HepG2 (cell line): ENCODE data around the gene PAN2. TPM values are rescaled to one million over a fixed set of nuclear protein-coding genes. Genes with fewer than 3 reads are reported as not detected.

Source experiments
- KDM3A ChIP-seq: IDR thresholded peaks from 2 replicates; pipeline ENCODE4 v1.6.1; 2018; ENCODE audit warnings: low read depth, missing compliant biosample characterization
- MZF1 ChIP-seq: sonication (generic); formaldehyde crosslinking; IDR thresholded peaks from 2 replicates; pipeline ENCODE4 v1.8.1; 2023; ENCODE audit warnings: mild to moderate bottlenecking, missing genetic modification reagents, borderline replicate concordance
- RAD51 ChIP-seq: fragments of 450-650 bp; IDR thresholded peaks from 2 replicates; pipeline ENCODE4 v1.6.1; 2016; ENCODE audit warnings: borderline replicate concordance
- SAP130 ChIP-seq: IDR thresholded peaks from 2 replicates; pipeline ENCODE4 v1.6.1; 2016; ENCODE audit warnings: low read depth
- SOX6 ChIP-seq, 2 experiments: fragments of 450-650 bp in 1 of 2; sonication (generic) in 1 of 2; formaldehyde crosslinking in 1 of 2; IDR thresholded peaks; 2 replicates each; pipeline versions ENCODE4 v1.4.0 to v1.6.1; 2017 to 2020; ENCODE audit warnings: antibody characterized with exemption in 1 of 2, mild to moderate bottlenecking in 1 of 2, missing genetic modification reagents in 1 of 2
- SYNCRIP ChIP-seq: fragments of 200-400 bp; formaldehyde crosslinking; IDR thresholded peaks from 2 replicates; pipeline ENCODE4 v1.6.1; 2018; ENCODE audit warnings: mild to moderate bottlenecking, low read depth, low read length; ENCODE audit not compliant: insufficient read depth
- ZNF10 ChIP-seq: sonication (generic); formaldehyde crosslinking; IDR thresholded peaks from 2 replicates; pipeline ENCODE4 v1.4.0; 2020; ENCODE audit warnings: mild to moderate bottlenecking, low read depth, missing genetic modification reagents, borderline replicate concordance
- ZNF570 ChIP-seq: sonication (generic); formaldehyde crosslinking; IDR thresholded peaks from 2 replicates; pipeline ENCODE4 v1.4.0; 2020; ENCODE audit warnings: mild to moderate bottlenecking, missing genetic modification reagents, borderline replicate concordance
- polyA plus RNA-seq, 8 experiments: library from polyadenylated mRNA; depleted of rRNA in 3 of 8; stranded (reverse) in 7 of 8; unstranded in 1 of 8; fragments of >200 nt; fragmentation: Illumina TruSeq in 4 of 8; extraction: Trizol in 4 of 8; gene quantifications; 2 replicates each; pipeline versions ENCODE4 v1.2.1 to v1.2.3, GENCODE V29; 2011 to 2016; ENCODE audit warnings: low read depth in 4 of 8, missing spikeins in 1 of 8, mixed read lengths in 1 of 8; ENCODE audit not compliant: insufficient read depth in 1 of 8
- total RNA-seq, 5 experiments: library from RNA; depleted of rRNA; stranded (reverse); fragments of >200 nt; fragmentation: Illumina TruSeq; extraction: Trizol; gene quantifications; 2 replicates each; pipeline ENCODE4 v1.2.3, GENCODE V29; 2016; ENCODE audit warnings: low read depth in 1 of 5
- TF ChIP-seq, protein P1 (sequence below): IDR thresholded peaks from 2 replicates; pipeline ENCODE4 v1.6.1; 2016; ENCODE audit warnings: missing compliant biosample characterization, missing genetic modification reagents, borderline replicate concordance
- TF ChIP-seq, protein P2 (sequence below): sonication (generic); formaldehyde crosslinking; IDR thresholded peaks from 2 replicates; pipeline ENCODE4 v1.4.0; 2020; ENCODE audit warnings: missing genetic modification reagents, mild to moderate bottlenecking, borderline replicate concordance
- TF ChIP-seq, protein P3 (sequence below): sonication (generic); formaldehyde crosslinking; IDR thresholded peaks from 2 replicates; pipeline ENCODE4 v1.5.0; 2020; ENCODE audit warnings: mild to moderate bottlenecking, missing genetic modification reagents
- TF ChIP-seq, protein P4 (sequence below): sonication (generic); formaldehyde crosslinking; conservative IDR thresholded peaks from 2 replicates; pipeline ENCODE4 v1.4.0; 2020; ENCODE audit warnings: missing genetic modification reagents
- TF ChIP-seq, protein P5 (sequence below): sonication (generic); formaldehyde crosslinking; IDR thresholded peaks from 2 replicates; pipeline ENCODE4 v1.5.0; 2020; ENCODE audit warnings: missing genetic modification reagents
- TF ChIP-seq, protein P6 (sequence below): sonication (generic); formaldehyde crosslinking; conservative IDR thresholded peaks from 2 replicates; pipeline ENCODE4 v1.4.0; 2020; ENCODE audit warnings: mild to moderate bottlenecking, missing genetic modification reagents, moderate library complexity

PAN2 gene
- total and polyA plus RNA-seq, 2 of the 13 experiments (the other 11 are each of a cell fraction or from before 2014, with no cell fraction given) = 27.2 to 61.1 TPM

DNA sequence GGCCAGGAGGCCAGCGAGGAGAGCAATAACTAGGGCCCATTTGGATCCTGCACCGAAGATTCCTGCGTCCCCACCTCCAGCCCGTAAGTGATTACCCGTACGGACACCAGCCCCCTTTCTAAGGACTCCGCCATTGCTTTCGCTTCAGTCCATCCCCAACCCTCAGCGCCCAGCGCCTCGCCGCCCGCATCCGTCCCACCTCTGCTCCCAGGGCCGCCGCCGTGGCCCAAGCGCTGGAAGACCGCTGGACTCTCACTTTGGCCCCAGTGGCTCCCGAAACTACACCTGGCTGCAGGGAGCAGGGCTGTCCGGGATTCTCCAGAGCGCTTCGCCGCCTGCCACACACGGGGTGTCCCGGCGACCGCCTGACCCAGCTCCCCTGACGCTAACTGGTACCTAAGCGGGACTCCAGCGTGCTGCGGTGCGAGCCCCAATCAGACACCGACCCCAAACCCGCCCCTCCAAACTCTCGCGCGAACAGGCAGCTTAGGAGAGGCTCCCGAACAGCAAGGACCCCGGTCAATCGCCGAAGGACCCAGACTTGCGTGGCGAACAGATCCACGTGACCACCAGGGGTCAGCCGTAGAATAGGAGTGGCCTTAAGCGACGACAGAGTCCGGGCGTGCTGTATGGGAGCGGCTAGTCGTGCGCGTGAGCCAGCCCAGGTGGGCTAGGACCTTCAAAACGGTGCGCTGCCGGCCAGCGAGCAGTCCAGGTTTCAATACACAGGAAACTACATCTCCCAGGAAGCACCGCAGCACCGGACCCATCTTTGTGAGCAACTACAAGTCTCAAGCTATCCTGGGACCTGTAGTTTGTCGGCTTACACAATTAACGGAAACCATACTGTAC lies 18.0 kb downstream of the PAN2 start, which contains the start of gene CNPY2 (continued):
- TF ChIP-seq SYNCRIP = no peak
- TF ChIP-seq, protein P1, sequence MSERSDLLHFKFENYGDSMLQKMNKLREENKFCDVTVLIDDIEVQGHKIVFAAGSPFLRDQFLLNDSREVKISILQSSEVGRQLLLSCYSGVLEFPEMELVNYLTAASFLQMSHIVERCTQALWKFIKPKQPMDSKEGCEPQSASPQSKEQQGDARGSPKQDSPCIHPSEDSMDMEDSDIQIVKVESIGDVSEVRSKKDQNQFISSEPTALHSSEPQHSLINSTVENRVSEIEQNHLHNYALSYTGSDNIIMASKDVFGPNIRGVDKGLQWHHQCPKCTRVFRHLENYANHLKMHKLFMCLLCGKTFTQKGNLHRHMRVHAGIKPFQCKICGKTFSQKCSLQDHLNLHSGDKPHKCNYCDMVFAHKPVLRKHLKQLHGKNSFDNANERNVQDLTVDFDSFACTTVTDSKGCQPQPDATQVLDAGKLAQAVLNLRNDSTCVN (CRISPR knock-in tag) = peak; percentile 17; the same call in 1 of the 2 replicates
- TF ChIP-seq RAD51 = peak; percentile 78
- TF ChIP-seq SAP130 = peak; percentile 93
- TF ChIP-seq ZNF10 (CRISPR knock-in tag) = no peak
- TF ChIP-seq, protein P2, sequence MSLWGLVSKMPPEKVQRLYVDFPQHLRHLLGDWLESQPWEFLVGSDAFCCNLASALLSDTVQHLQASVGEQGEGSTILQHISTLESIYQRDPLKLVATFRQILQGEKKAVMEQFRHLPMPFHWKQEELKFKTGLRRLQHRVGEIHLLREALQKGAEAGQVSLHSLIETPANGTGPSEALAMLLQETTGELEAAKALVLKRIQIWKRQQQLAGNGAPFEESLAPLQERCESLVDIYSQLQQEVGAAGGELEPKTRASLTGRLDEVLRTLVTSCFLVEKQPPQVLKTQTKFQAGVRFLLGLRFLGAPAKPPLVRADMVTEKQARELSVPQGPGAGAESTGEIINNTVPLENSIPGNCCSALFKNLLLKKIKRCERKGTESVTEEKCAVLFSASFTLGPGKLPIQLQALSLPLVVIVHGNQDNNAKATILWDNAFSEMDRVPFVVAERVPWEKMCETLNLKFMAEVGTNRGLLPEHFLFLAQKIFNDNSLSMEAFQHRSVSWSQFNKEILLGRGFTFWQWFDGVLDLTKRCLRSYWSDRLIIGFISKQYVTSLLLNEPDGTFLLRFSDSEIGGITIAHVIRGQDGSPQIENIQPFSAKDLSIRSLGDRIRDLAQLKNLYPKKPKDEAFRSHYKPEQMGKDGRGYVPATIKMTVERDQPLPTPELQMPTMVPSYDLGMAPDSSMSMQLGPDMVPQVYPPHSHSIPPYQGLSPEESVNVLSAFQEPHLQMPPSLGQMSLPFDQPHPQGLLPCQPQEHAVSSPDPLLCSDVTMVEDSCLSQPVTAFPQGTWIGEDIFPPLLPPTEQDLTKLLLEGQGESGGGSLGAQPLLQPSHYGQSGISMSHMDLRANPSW (CRISPR knock-in tag) = peak; percentile 95; the same call in 1 of the 2 replicates
- TF ChIP-seq, protein P3, sequence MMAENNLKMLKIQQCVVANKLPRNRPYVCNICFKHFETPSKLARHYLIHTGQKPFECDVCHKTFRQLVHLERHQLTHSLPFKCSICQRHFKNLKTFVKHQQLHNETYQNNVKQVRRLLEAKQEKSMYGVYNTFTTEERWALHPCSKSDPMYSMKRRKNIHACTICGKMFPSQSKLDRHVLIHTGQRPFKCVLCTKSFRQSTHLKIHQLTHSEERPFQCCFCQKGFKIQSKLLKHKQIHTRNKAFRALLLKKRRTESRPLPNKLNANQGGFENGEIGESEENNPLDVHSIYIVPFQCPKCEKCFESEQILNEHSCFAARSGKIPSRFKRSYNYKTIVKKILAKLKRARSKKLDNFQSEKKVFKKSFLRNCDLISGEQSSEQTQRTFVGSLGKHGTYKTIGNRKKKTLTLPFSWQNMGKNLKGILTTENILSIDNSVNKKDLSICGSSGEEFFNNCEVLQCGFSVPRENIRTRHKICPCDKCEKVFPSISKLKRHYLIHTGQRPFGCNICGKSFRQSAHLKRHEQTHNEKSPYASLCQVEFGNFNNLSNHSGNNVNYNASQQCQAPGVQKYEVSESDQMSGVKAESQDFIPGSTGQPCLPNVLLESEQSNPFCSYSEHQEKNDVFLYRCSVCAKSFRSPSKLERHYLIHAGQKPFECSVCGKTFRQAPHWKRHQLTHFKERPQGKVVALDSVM (CRISPR knock-in tag) = peak; percentile 44; the same call in 1 of the 2 replicates
- TF ChIP-seq, protein P4, sequence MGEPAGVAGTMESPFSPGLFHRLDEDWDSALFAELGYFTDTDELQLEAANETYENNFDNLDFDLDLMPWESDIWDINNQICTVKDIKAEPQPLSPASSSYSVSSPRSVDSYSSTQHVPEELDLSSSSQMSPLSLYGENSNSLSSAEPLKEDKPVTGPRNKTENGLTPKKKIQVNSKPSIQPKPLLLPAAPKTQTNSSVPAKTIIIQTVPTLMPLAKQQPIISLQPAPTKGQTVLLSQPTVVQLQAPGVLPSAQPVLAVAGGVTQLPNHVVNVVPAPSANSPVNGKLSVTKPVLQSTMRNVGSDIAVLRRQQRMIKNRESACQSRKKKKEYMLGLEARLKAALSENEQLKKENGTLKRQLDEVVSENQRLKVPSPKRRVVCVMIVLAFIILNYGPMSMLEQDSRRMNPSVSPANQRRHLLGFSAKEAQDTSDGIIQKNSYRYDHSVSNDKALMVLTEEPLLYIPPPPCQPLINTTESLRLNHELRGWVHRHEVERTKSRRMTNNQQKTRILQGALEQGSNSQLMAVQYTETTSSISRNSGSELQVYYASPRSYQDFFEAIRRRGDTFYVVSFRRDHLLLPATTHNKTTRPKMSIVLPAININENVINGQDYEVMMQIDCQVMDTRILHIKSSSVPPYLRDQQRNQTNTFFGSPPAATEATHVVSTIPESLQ (CRISPR knock-in tag) = 0 out of 2 replicates have a peak, but pooled peaks have one; percentile 87
- no peak; the same call in 1 of the 2 replicates for TF ChIP-seq KDM3A (CRISPR knock-in tag)
- TF ChIP-seq SOX6 (IDR thresholded peaks at IDR 0.05) = no peak
- TF ChIP-seq SOX6 (CRISPR knock-in tag; IDR thresholded peaks at IDR 0.05) = peak; percentile 72
- TF ChIP-seq MZF1 (CRISPR knock-in tag) = 0 out of 2 replicates have a peak, but pooled peaks have one; percentile 23
- TF ChIP-seq, protein P5, sequence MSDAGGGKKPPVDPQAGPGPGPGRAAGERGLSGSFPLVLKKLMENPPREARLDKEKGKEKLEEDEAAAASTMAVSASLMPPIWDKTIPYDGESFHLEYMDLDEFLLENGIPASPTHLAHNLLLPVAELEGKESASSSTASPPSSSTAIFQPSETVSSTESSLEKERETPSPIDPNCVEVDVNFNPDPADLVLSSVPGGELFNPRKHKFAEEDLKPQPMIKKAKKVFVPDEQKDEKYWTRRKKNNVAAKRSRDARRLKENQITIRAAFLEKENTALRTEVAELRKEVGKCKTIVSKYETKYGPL = peak; percentile 7; the same call in 1 of the 2 replicates
- TF ChIP-seq, protein P6, sequence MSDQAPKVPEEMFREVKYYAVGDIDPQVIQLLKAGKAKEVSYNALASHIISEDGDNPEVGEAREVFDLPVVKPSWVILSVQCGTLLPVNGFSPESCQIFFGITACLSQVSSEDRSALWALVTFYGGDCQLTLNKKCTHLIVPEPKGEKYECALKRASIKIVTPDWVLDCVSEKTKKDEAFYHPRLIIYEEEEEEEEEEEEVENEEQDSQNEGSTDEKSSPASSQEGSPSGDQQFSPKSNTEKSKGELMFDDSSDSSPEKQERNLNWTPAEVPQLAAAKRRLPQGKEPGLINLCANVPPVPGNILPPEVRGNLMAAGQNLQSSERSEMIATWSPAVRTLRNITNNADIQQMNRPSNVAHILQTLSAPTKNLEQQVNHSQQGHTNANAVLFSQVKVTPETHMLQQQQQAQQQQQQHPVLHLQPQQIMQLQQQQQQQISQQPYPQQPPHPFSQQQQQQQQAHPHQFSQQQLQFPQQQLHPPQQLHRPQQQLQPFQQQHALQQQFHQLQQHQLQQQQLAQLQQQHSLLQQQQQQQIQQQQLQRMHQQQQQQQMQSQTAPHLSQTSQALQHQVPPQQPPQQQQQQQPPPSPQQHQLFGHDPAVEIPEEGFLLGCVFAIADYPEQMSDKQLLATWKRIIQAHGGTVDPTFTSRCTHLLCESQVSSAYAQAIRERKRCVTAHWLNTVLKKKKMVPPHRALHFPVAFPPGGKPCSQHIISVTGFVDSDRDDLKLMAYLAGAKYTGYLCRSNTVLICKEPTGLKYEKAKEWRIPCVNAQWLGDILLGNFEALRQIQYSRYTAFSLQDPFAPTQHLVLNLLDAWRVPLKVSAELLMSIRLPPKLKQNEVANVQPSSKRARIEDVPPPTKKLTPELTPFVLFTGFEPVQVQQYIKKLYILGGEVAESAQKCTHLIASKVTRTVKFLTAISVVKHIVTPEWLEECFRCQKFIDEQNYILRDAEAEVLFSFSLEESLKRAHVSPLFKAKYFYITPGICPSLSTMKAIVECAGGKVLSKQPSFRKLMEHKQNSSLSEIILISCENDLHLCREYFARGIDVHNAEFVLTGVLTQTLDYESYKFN (CRISPR knock-in tag) = peak; percentile 60
- no peak for TF ChIP-seq ZNF570 (CRISPR knock-in tag)
